Spleen (tissue), 7 donors: Measurements from ENCODE around the gene CD4.

Experiments
- CTCF ChIP-seq, 11 experiments: fragments of 200-600 bp in 7 of 11; fragments of 450-650 bp in 4 of 11; sonication (generic) in 4 of 11; IDR thresholded peaks in 8 of 11; conservative IDR thresholded peaks in 3 of 11; 1 replicate in 7 of 11; 2 replicates in 4 of 11; pipeline versions ENCODE4 v1.4.0 to v1.8.0; 2016 to 2021; ENCODE audit warnings: antibody characterized with exemption in 11 of 11, inconsistent platforms in 4 of 11, mild to moderate bottlenecking in 1 of 11
- POLR2A ChIP-seq, 3 donors: fragments of 450-650 bp; IDR thresholded peaks; one replicate each; pipeline ENCODE4 v1.5.1; 2017; ENCODE audit warnings: antibody characterized with exemption in 3 of 3, mild to moderate bottlenecking in 1 of 3
- POLR2AphosphoS5 ChIP-seq, 3 donors: sonication (generic); formaldehyde crosslinking; IDR thresholded peaks; one replicate each; pipeline ENCODE4 v1.5.1; 2017; ENCODE audit warnings: antibody characterized with exemption in 3 of 3
- donor health status: DM: no; HTN: no; CAD: no; lungs with moderate emphysema.
- donor health status: DM: no; HTN: no; CAD: no.
- donor health status: DM: no; HTN: no; CAD: no.

GRCh38 chr12:6767353-6768319 is 21.7 kb upstream of the CD4 start:
- TF ChIP-seq CTCF (IDR thresholded peaks at IDR 0.05 in 8 of 11, conservative IDR thresholded peaks at IDR 0.05 in 3 of 11) = no peak
- no peak for TF ChIP-seq POLR2AphosphoS5 (IDR thresholded peaks at IDR 0.05)
- TF ChIP-seq POLR2A (IDR thresholded peaks at IDR 0.05) = no peak
